ENCODE data around the gene PFKFB3.

The PFKFB3 gene

DNA sequence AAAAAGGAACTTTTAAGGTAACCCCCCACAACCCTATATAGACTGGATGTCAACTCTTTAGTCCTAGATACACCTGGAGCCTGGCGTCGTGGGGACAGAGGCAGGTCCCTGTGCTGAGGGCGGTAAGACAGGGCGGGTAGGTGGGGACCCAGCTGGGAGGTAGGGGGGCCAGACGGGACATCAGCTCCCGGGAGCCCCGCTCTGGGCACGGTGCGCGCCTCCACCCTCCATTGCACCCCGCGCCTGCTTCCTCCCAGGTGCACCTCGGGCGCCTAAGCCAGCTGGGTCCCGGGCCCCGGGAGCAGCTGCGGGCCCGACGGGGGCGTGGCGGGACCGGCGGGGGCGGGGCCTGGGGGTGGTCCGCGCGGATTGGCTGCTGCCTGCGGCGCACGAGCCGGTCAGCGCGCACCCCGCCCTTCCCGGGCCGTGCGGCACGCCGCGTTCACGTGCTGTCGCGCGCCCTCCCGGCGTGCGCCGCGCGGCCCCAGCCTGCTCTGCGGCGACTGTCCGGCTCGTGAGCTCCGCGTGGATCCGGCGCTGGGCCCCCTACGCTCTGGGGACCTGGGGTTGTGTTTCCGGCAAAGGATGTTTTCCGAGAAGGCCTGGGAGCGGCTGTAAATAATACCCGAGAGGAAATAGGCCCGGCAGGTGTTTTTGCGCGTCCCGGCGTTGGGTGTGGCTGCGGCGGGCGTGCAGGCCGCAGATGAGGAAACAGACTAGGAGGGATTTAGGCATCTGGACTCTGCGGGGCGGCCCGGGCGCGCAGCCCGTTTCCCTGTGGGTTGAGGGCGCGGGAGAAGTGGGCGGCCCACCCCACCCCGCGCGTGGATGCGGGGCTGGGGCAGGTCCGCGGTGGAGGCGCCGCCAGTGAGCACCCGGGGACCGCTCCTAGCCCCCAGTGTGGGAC lies 39.1 kb upstream of the PFKFB3 start (continued):
- TF ChIP-seq, protein P1, sequence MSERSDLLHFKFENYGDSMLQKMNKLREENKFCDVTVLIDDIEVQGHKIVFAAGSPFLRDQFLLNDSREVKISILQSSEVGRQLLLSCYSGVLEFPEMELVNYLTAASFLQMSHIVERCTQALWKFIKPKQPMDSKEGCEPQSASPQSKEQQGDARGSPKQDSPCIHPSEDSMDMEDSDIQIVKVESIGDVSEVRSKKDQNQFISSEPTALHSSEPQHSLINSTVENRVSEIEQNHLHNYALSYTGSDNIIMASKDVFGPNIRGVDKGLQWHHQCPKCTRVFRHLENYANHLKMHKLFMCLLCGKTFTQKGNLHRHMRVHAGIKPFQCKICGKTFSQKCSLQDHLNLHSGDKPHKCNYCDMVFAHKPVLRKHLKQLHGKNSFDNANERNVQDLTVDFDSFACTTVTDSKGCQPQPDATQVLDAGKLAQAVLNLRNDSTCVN (tag by site-specific recombination; optimal IDR thresholded peaks at IDR 0.05): peak; percentile 92
- TF ChIP-seq, protein P2, sequence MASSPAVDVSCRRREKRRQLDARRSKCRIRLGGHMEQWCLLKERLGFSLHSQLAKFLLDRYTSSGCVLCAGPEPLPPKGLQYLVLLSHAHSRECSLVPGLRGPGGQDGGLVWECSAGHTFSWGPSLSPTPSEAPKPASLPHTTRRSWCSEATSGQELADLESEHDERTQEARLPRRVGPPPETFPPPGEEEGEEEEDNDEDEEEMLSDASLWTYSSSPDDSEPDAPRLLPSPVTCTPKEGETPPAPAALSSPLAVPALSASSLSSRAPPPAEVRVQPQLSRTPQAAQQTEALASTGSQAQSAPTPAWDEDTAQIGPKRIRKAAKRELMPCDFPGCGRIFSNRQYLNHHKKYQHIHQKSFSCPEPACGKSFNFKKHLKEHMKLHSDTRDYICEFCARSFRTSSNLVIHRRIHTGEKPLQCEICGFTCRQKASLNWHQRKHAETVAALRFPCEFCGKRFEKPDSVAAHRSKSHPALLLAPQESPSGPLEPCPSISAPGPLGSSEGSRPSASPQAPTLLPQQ (tag by site-specific recombination; IDR thresholded peaks at IDR 0.05): peak; percentile 73; the same call in 1 of the 2 replicates
- TF ChIP-seq ZNF140 (tag by site-specific recombination; IDR thresholded peaks at IDR 0.05) (no peak), ZNF133 (tag by site-specific recombination; IDR thresholded peaks at IDR 0.05) (no peak), ZBTB20 (tag by site-specific recombination; IDR thresholded peaks at IDR 0.05) (peak; percentile 100), ZSCAN30 (tag by site-specific recombination; IDR thresholded peaks at IDR 0.05) (peak; percentile 83), ZEB2 (tag by site-specific recombination; IDR thresholded peaks at IDR 0.05) (peak; percentile 22), TCF7L2 (IDR thresholded peaks at IDR 0.05; ENCODE audit: borderline replicate concordance, low read depth, low read length) (no peak), ZNF37A (tag by site-specific recombination; IDR thresholded peaks at IDR 0.05) (no peak), ZNF544 (tag by site-specific recombination; IDR thresholded peaks at IDR 0.05) (no peak), ZNF501 (tag by site-specific recombination; IDR thresholded peaks at IDR 0.05) (no peak; the same call in 1 of the 2 replicates), ZNF747 (tag by site-specific recombination; IDR thresholded peaks at IDR 0.05) (no peak), ZFHX2 (tag by site-specific recombination; conservative IDR thresholded peaks at IDR 0.05) (peak; percentile 49), ZNF777 (tag by site-specific recombination; IDR thresholded peaks at IDR 0.05; ENCODE audit: borderline replicate concordance) (no peak), ZNF174 (tag by site-specific recombination; IDR thresholded peaks at IDR 0.05) (no peak), ZNF16 (tag by site-specific recombination; IDR thresholded peaks at IDR 0.05; ENCODE audit: low read depth) (no peak), ZNF701 (tag by site-specific recombination; IDR thresholded peaks at IDR 0.05) (no peak), ZNF654 (tag by site-specific recombination; IDR thresholded peaks at IDR 0.05; ENCODE audit: low read depth) (no peak), ZFP69B (tag by site-specific recombination; IDR thresholded peaks at IDR 0.05) (0 out of 2 replicates have a peak, but pooled peaks have one; percentile 12), KLF1 (tag by site-specific recombination; IDR thresholded peaks at IDR 0.05) (peak; percentile 62), ZNF423 (tag by site-specific recombination; IDR thresholded peaks at IDR 0.05) (no peak), YY2 (tag by site-specific recombination; IDR thresholded peaks at IDR 0.05) (no peak), KLF10 (tag by site-specific recombination; IDR thresholded peaks at IDR 0.05) (peak; percentile 87), ZNF660 (tag by site-specific recombination; IDR thresholded peaks at IDR 0.05) (peak; percentile 72), ZNF677 (tag by site-specific recombination; IDR thresholded peaks at IDR 0.05) (no peak), MEIS1 (CRISPR knock-in tag; IDR thresholded peaks at IDR 0.05; ENCODE audit: borderline replicate concordance) (0 out of 2 replicates have a peak, but pooled peaks have one; percentile 35), MZF1 (tag by site-specific recombination; IDR thresholded peaks at IDR 0.05; ENCODE audit: borderline replicate concordance) (peak; percentile 41; the same call in 1 of the 2 replicates), ZNF274 (IDR thresholded peaks at IDR 0.05; ENCODE audit: low read length) (no peak), ZNF274 (tag by site-specific recombination; IDR thresholded peaks at IDR 0.05; ENCODE audit: borderline replicate concordance) (no peak), ZNF221 (tag by site-specific recombination; IDR thresholded peaks at IDR 0.05; ENCODE audit: borderline replicate concordance) (no peak), ZFP37 (tag by site-specific recombination; IDR thresholded peaks at IDR 0.05) (no peak), GLIS1 (tag by site-specific recombination; IDR thresholded peaks at IDR 0.05) (peak; percentile 74; the same call in 1 of the 2 replicates), ZNF76 (tag by site-specific recombination; IDR thresholded peaks at IDR 0.05; ENCODE audit: borderline replicate concordance, low read depth) (peak; percentile 92), ZIC2 (tag by site-specific recombination; IDR thresholded peaks at IDR 0.05) (peak; percentile 92)
- TF ChIP-seq, protein P3, sequence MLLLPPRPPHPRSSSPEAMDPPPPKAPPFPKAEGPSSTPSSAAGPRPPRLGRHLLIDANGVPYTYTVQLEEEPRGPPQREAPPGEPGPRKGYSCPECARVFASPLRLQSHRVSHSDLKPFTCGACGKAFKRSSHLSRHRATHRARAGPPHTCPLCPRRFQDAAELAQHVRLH (tag by site-specific recombination; IDR thresholded peaks at IDR 0.05): 0 out of 2 replicates have a peak, but pooled peaks have one; percentile 12
- TF ChIP-seq, protein P4, sequence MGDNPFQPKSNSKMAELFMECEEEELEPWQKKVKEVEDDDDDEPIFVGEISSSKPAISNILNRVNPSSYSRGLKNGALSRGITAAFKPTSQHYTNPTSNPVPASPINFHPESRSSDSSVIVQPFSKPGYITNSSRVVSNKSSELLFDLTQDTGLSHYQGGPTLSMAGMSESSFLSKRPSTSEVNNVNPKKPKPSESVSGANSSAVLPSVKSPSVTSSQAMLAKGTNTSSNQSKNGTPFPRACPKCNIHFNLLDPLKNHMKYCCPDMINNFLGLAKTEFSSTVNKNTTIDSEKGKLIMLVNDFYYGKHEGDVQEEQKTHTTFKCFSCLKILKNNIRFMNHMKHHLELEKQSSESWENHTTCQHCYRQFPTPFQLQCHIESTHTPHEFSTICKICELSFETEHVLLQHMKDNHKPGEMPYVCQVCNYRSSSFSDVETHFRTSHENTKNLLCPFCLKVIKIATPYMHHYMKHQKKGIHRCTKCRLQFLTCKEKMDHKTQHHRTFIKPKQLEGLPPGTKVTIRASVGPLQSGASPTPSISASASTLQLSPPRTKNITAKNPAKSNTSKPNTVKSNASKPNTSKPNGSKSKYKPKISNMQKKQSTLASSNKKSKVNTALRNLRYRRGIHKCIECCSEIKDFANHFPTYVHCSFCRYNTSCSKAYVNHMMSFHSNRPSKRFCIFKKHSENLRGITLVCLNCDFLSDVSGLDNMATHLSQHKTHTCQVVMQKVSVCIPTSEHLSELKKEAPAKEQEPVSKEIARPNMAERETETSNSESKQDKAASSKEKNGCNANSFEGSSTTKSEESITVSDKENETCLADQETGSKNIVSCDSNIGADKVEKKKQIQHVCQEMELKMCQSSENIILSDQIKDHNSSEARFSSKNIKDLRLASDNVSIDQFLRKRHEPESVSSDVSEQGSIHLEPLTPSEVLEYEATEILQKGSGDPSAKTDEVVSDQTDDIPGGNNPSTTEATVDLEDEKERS (tag by site-specific recombination; IDR thresholded peaks at IDR 0.05): no peak
